Keratinocyte (primary cell): Measurements from ENCODE around the gene ADAD2. TPM values are rescaled to one million over a fixed set of nuclear protein-coding genes. Genes with fewer than 3 reads are reported as not detected.

ENCODE experiments used
- DNase-seq: peaks from one replicate; pipeline ENCODE4 v3.0.0-alpha.2; 2011; ENCODE audit warnings: low read depth, missing footprints, low spot score
- FAIRE-seq: peaks from 2 replicates; lab custom pipeline; 2011; peaks lifted over from hg19 to GRCh38; lab: Jason Lieb, UNC
- H2AFZ ChIP-seq: 2 replicates; pipeline ENCODE4 v1.6.0; 2012; ENCODE audit warnings: low read length, control low read depth, inconsistent platforms; ENCODE audit not compliant: control insufficient read depth
- H3K27ac ChIP-seq: 2 replicates; pipeline ENCODE4 v1.5.1; 2011; ENCODE audit warnings: low read length; ENCODE audit not compliant: control insufficient read depth, insufficient read depth
- H3K27me3 ChIP-seq: 3 replicates; pipeline ENCODE4 v1.6.0; 2011; ENCODE audit warnings: low read length; ENCODE audit not compliant: control insufficient read depth, insufficient read depth; ENCODE audit errors: extremely low read depth
- H3K36me3 ChIP-seq, 2 experiments: 2 replicates in 1 of 2; 3 replicates in 1 of 2; pipeline ENCODE4 v1.5.1; 2011; ENCODE audit warnings: low read length in 2 of 2, mild to moderate bottlenecking in 1 of 2; ENCODE audit not compliant: control insufficient read depth in 2 of 2, insufficient read depth in 2 of 2; ENCODE audit errors: extremely low read depth in 1 of 2
- H3K4me1 ChIP-seq: 3 replicates; pipeline ENCODE4 v1.5.1; 2011; ENCODE audit warnings: low read length; ENCODE audit not compliant: control insufficient read depth, insufficient read depth; ENCODE audit errors: extremely low read depth
- H3K4me2 ChIP-seq: 3 replicates; pipeline ENCODE4 v1.6.0; 2011; ENCODE audit warnings: low read depth, low read length; ENCODE audit not compliant: control insufficient read depth, insufficient read depth; ENCODE audit errors: extremely low read depth
- H3K4me3 ChIP-seq, 3 experiments: fragments of 200-600 bp in 1 of 3; sonication (generic) in 1 of 3; 2 replicates in 2 of 3; 3 replicates in 1 of 3; pipeline ENCODE4 v1.5.1; 2011 to 2016; ENCODE audit warnings: low read length in 3 of 3, mild to moderate bottlenecking in 3 of 3, control low read depth in 2 of 3, inconsistent platforms in 1 of 3, low read depth in 1 of 3, mixed read lengths in 1 of 3, mixed run types in 1 of 3, moderate library complexity in 1 of 3; ENCODE audit not compliant: control insufficient read depth in 2 of 3, insufficient read depth in 2 of 3; ENCODE audit errors: extremely low read depth in 1 of 3
- H3K79me2 ChIP-seq: 2 replicates; pipeline ENCODE4 v1.6.0; 2012; ENCODE audit warnings: low read length; ENCODE audit not compliant: control insufficient read depth, insufficient read depth
- H3K9ac ChIP-seq: 3 replicates; pipeline ENCODE4 v1.6.0; 2011; ENCODE audit warnings: low read length; ENCODE audit not compliant: control insufficient read depth, insufficient read depth; ENCODE audit errors: extremely low read depth
- H3K9me1 ChIP-seq: 3 replicates; pipeline ENCODE4 v1.6.0; 2011; ENCODE audit warnings: low read length; ENCODE audit not compliant: control insufficient read depth, insufficient read depth; ENCODE audit errors: extremely low read depth
- H3K9me3 ChIP-seq: 2 replicates; pipeline ENCODE4 v1.5.1; 2012; ENCODE audit warnings: low read depth, low read length; ENCODE audit not compliant: control insufficient read depth
- H4K20me1 ChIP-seq: 3 replicates; pipeline ENCODE4 v1.6.0; 2011; ENCODE audit warnings: low read length; ENCODE audit not compliant: control insufficient read depth, insufficient read depth; ENCODE audit errors: extremely low read depth
- CTCF ChIP-seq, 3 experiments: IDR thresholded peaks in 1 of 3; conservative IDR thresholded peaks in 1 of 3; optimal IDR thresholded peaks in 1 of 3; 2 replicates in 2 of 3; 3 replicates in 1 of 3; pipeline versions ENCODE3 to v1.5.1; 2011; ENCODE audit warnings: low read length in 3 of 3, mild to moderate bottlenecking in 3 of 3, moderate library complexity in 2 of 3, control low read depth in 1 of 3, inconsistent platforms in 1 of 3; ENCODE audit not compliant: insufficient read depth in 2 of 3; ENCODE audit errors: extremely low read depth in 1 of 3
- EZH2 ChIP-seq: IDR thresholded peaks from one replicate; pipeline ENCODE4 v1.6.1; 2012; ENCODE audit warnings: inconsistent platforms, mild to moderate bottlenecking, low read length, moderate library complexity
- dilution Hi-C: fragments of 300-500 bp; cut with MboI; formaldehyde crosslinking; loops from one replicate; pipeline ENCODE4 v1.7.0; 2020; ENCODE audit warnings: low sequenced_read_pairs; ENCODE audit not compliant: extremely low pct_ligation_motif_present
- polyA plus RNA-seq, 5 experiments: library from polyadenylated mRNA; depleted of rRNA in 3 of 5; stranded (reverse) in 3 of 5; stranded (forward) in 1 of 5; unstranded in 1 of 5; fragments of >200 nt; gene quantifications; 1 replicate in 1 of 5; 2 replicates in 3 of 5; 3 replicates in 1 of 5; pipeline versions ENCODE4 v1.2.1 to v1.2.3, GENCODE V29; 2011 to 2012; ENCODE audit warnings: missing spikeins in 2 of 5, low read depth in 1 of 5, low replicate concordance in 1 of 5

The ADAD2 gene
- polyA plus RNA-seq, 1 donor (not counting 4 experiments of a cell fraction or from before 2014, with no cell fraction given) = not detected

- no peaks in the 10 kb centered on the region for H3K36me3 ChIP-seq
- dilution Hi-C loops = no loop called here
- FAIRE-seq = no peak
These were observed 36.6 kb downstream of the ADAD2 start for GRCh38 chr16:84227548-84227947.

GRCh38 chr16:84228256-84228838 lies 37.4 kb downstream of the ADAD2 start:
- no peaks in the 10 kb centered on the region for H4K20me1 ChIP-seq
- no peaks in the 10 kb centered on the region for H3K4me1 ChIP-seq
- TF ChIP-seq CTCF (optimal IDR thresholded peaks at IDR 0.05 in 1 of 3, IDR thresholded peaks at IDR 0.05 in 1 of 3, conservative IDR thresholded peaks at IDR 0.05 in 1 of 3; ENCODE audit: extremely low read depth in 1 of 3, insufficient read depth in 2 of 3, low read length in 3 of 3) (no peak), EZH2 (no peak)
- H3K9me1 ChIP-seq = no peaks in the 10 kb centered on the region
- H3K36me3 ChIP-seq = no peaks in the 10 kb centered on the region
- no peak overlapping the region for H2AFZ ChIP-seq
- no peak overlapping the region for H3K27ac ChIP-seq
- no peak for DNase-seq
- no peaks in the 10 kb centered on the region for H3K27me3 ChIP-seq
- H3K9me3 ChIP-seq = no peaks in the 10 kb centered on the region
- H3K9ac ChIP-seq = no peak overlapping the region
- no peak for FAIRE-seq
- no peaks in the 10 kb centered on the region for H3K79me2 ChIP-seq
- H3K4me2 ChIP-seq = no peak overlapping the region
- dilution Hi-C loops = no loop called here
- H3K4me3 ChIP-seq = no peak overlapping the region

More at GRCh38 chr16:84227548-84227947, 36.6 kb downstream of the ADAD2 start:
- no peaks in the 10 kb centered on the region for H4K20me1 ChIP-seq
- H3K9me3 ChIP-seq = no peaks in the 10 kb centered on the region
- DNase-seq = no peak
- no peak overlapping the region for H3K4me3 ChIP-seq
- H3K79me2 ChIP-seq = no peaks in the 10 kb centered on the region
- no peak overlapping the region for H2AFZ ChIP-seq
- H3K27ac ChIP-seq = no peak overlapping the region
- no peaks in the 10 kb centered on the region for H3K4me1 ChIP-seq
- no peaks in the 10 kb centered on the region for H3K9me1 ChIP-seq
- no peak for TF ChIP-seq CTCF (optimal IDR thresholded peaks at IDR 0.05 in 1 of 3, IDR thresholded peaks at IDR 0.05 in 1 of 3, conservative IDR thresholded peaks at IDR 0.05 in 1 of 3; ENCODE audit: extremely low read depth in 1 of 3, insufficient read depth in 2 of 3, low read length in 3 of 3)
- TF ChIP-seq EZH2 = no peak
- H3K4me2 ChIP-seq = no peak overlapping the region
- H3K27me3 ChIP-seq = no peaks in the 10 kb centered on the region
- no peak overlapping the region for H3K9ac ChIP-seq
